ENCODE measurements around the gene ASIC2. TPM values are rescaled to one million over a fixed set of nuclear protein-coding genes. Genes with fewer than 3 reads are reported as not detected.

The ASIC2 gene
- total RNA-seq, 1 experiment from 2014 or later, result 4.1 TPM

GRCh38 chr17:33197342-33197741, 95.8 kb downstream of the ASIC2 start:
- CTCF ChIA-PET, result no interaction called here
- H3K4me1 ChIP-seq (ENCODE audit: control insufficient read depth, insufficient read depth, low read length), result no peaks in the 10 kb centered on the region
- no TSS peak for BruUV-seq (replicated peaks)
- no peaks in the 10 kb centered on the region for H3K27me3 ChIP-seq (ENCODE audit: control insufficient read depth, insufficient read depth, low read length)
- DNase-seq (ENCODE audit: low read depth, low spot score), result no peak
- H3K4me3 ChIP-seq (ENCODE audit: low read depth in 2 of 2, low read length in 2 of 2), result no peak overlapping the region
- H3K27ac ChIP-seq (ENCODE audit: low read length), result no peak overlapping the region
- in situ Hi-C loops (cut with HindIII; ENCODE audit: low pct_unique_long_range_greater_than_20kb, low sequenced_read_pairs) (no loop called here), intact Hi-C loops (cut with micrococcal nuclease; ENCODE audit: unreplicated experiment) (no loop called here)
- TF ChIP-seq REST (IDR thresholded peaks at IDR 0.05; ENCODE audit: insufficient read depth in 1 of 2, low read depth in 2 of 2, low read length in 1 of 2), result no peak
- no peak for TF ChIP-seq SIN3A (IDR thresholded peaks at IDR 0.05; ENCODE audit: borderline replicate concordance, insufficient read depth, low read depth, low read length)
- TF ChIP-seq TCF7L2 (IDR thresholded peaks at IDR 0.05; ENCODE audit: low read depth, low read length), result no peak
- TF ChIP-seq CTCF (IDR thresholded peaks at IDR 0.05), result no peak
- no peak for TF ChIP-seq POLR2AphosphoS5 (IDR thresholded peaks at IDR 0.05; ENCODE audit: low read depth, low read length)
- ATAC-seq, result no peak
- no peaks in the 10 kb centered on the region for H3K36me3 ChIP-seq (ENCODE audit: control insufficient read depth, insufficient read depth, low read length)
- POLR2A ChIA-PET, result no interaction called here
- H3K9me3 ChIP-seq (ENCODE audit: control insufficient read depth, insufficient read depth, low read depth, low read length), result no peaks in the 10 kb centered on the region

GRCh38 chr17:33196883-33197282, 96.2 kb downstream of the ASIC2 start:
- Histone ChIP-seq H3K4me3 (ENCODE audit: low read depth in 2 of 2, low read length in 2 of 2) (no peak overlapping the region), H3K4me1 (ENCODE audit: control insufficient read depth, insufficient read depth, low read length) (no peaks in the 10 kb centered on the region), H3K9me3 (ENCODE audit: control insufficient read depth, insufficient read depth, low read depth, low read length) (no peaks in the 10 kb centered on the region), H3K27me3 (ENCODE audit: control insufficient read depth, insufficient read depth, low read length) (no peaks in the 10 kb centered on the region), H3K36me3 (ENCODE audit: control insufficient read depth, insufficient read depth, low read length) (no peaks in the 10 kb centered on the region), H3K27ac (ENCODE audit: low read length) (no peak overlapping the region)
- TF ChIP-seq SIN3A (IDR thresholded peaks at IDR 0.05; ENCODE audit: borderline replicate concordance, insufficient read depth, low read depth, low read length) (no peak), POLR2AphosphoS5 (IDR thresholded peaks at IDR 0.05; ENCODE audit: low read depth, low read length) (no peak), CTCF (IDR thresholded peaks at IDR 0.05) (no peak), REST (IDR thresholded peaks at IDR 0.05; ENCODE audit: insufficient read depth in 1 of 2, low read depth in 2 of 2, low read length in 1 of 2) (no peak), TCF7L2 (IDR thresholded peaks at IDR 0.05; ENCODE audit: low read depth, low read length) (no peak)
- no peak for ATAC-seq
- CTCF ChIA-PET, result interaction anchor here (0.5 to 0.6 kb wide), 2 partner anchors 41 to 482 kb away, joined by 4 read pairs; no protein-coding TSS in a partner anchor
- no TSS peak for BruUV-seq (replicated peaks)
- POLR2A ChIA-PET, result no interaction called here
- DNase-seq (ENCODE audit: low read depth, low spot score), result no peak
- intact Hi-C loops (cut with micrococcal nuclease; ENCODE audit: unreplicated experiment) (no loop called here), in situ Hi-C loops (cut with HindIII; ENCODE audit: low pct_unique_long_range_greater_than_20kb, low sequenced_read_pairs) (no loop called here)

Data from Panc1 (cell line).